Osteoblast (primary cell): Measurements from ENCODE around the gene CILP. TPM values are rescaled to one million over a fixed set of nuclear protein-coding genes. Genes with fewer than 3 reads are reported as not detected.
"Not testable (repeated sequence)": the region's sequence is repeated elsewhere in the genome, so short reads cannot be mapped to it uniquely, and the experiment has no call there.

Experiments
- DNase-seq: peaks from one replicate; pipeline ENCODE4 v3.0.0; 2011; ENCODE audit warnings: low spot score, mixed read lengths; ENCODE audit not compliant: insufficient read length; ENCODE audit errors: missing footprints
- H2AFZ ChIP-seq: 2 replicates; pipeline ENCODE4 v1.6.0; 2011; ENCODE audit warnings: mild to moderate bottlenecking, low read length
- H3K27ac ChIP-seq: 2 replicates; pipeline ENCODE4 v1.5.1; 2011; ENCODE audit warnings: mild to moderate bottlenecking, low read depth, low read length, moderate library complexity
- H3K27me3 ChIP-seq: 2 replicates; pipeline ENCODE4 v1.6.0; 2012; ENCODE audit warnings: mild to moderate bottlenecking, control low read depth, inconsistent platforms, low read length, moderate library complexity; ENCODE audit not compliant: insufficient read depth
- H3K36me3 ChIP-seq: 2 replicates; pipeline ENCODE4 v1.5.1; 2011; ENCODE audit warnings: mild to moderate bottlenecking, low read length, control low read depth, moderate library complexity; ENCODE audit not compliant: insufficient read depth
- H3K4me1 ChIP-seq: 2 replicates; pipeline ENCODE4 v1.5.1; 2011; ENCODE audit warnings: mild to moderate bottlenecking, low read length, control low read depth, moderate library complexity; ENCODE audit not compliant: insufficient read depth
- H3K4me2 ChIP-seq: 2 replicates; pipeline ENCODE4 v1.6.0; 2011; ENCODE audit warnings: mild to moderate bottlenecking, low read length; ENCODE audit not compliant: insufficient read depth
- H3K4me3 ChIP-seq: fragments of 200-600 bp; sonication (generic); 3 replicates; pipeline ENCODE4 v1.5.1; 2012; ENCODE audit warnings: mild to moderate bottlenecking, low read length, inconsistent platforms; ENCODE audit not compliant: insufficient read depth
- H3K79me2 ChIP-seq: 2 replicates; pipeline ENCODE4 v1.6.0; 2012; ENCODE audit warnings: mild to moderate bottlenecking, low read length, control low read depth, inconsistent platforms; ENCODE audit not compliant: insufficient read depth
- H3K9me3 ChIP-seq: 2 replicates; pipeline ENCODE4 v1.5.1; 2011; ENCODE audit warnings: low read depth, low read length, control low read depth
- H4K20me1 ChIP-seq: 2 replicates; pipeline ENCODE4 v1.6.0; 2012; ENCODE audit warnings: mild to moderate bottlenecking, low read length, control low read depth; ENCODE audit not compliant: insufficient read depth
- CTCF ChIP-seq: IDR thresholded peaks from 2 replicates; pipeline ENCODE4 v1.5.1; 2011; ENCODE audit warnings: mild to moderate bottlenecking, low read depth, low read length, moderate library complexity; ENCODE audit errors: extremely low read depth
- total RNA-seq: library from RNA; depleted of rRNA; stranded (reverse); fragments of >200 nt; gene quantifications from 2 replicates; pipeline ENCODE4 v1.2.3, GENCODE V29; 2012

Gene CILP
- total RNA-seq, 1 donor, result under 0.01 TPM

GRCh38 chr15:65184868-65185717 is 26.2 kb downstream of the CILP start, which contains the start of gene CLPX:
Gene CLPX, minus strand, starts transcription at chr15:65185342. Its CDS starts 189 bp downstream, at chr15:65185153.
- peak within 1 kb of the TSS; percentile 69 for H3K27ac ChIP-seq
- no peak for TF ChIP-seq CTCF
- peaks cover under 1% of the 10 kb centered on the region for H3K36me3 ChIP-seq
- H2AFZ ChIP-seq, result peak within 1 kb of the TSS; percentile 95
- H3K4me1 ChIP-seq, result peaks cover 3% of the 10 kb centered on the region
- H3K27me3 ChIP-seq, result no peaks in the 10 kb centered on the region
- peak; percentile 96 for DNase-seq
- H3K4me3 ChIP-seq, result peak within 1 kb of the TSS; percentile 91
- peaks cover 24% of the 10 kb centered on the region for H4K20me1 ChIP-seq
- peak within 1 kb of the TSS; percentile 85 for H3K4me2 ChIP-seq
- H3K9me3 ChIP-seq, result no peaks in the 10 kb centered on the region
- H3K79me2 ChIP-seq, result peaks cover 51% of the 10 kb centered on the region

GRCh38 chr15:65184305-65184867 is 26.9 kb downstream of the CILP start:
- peaks cover 58% of the 10 kb centered on the region for H3K79me2 ChIP-seq
- H3K36me3 ChIP-seq, result peaks cover 7% of the 10 kb centered on the region
- peak; percentile 80 for DNase-seq
- H3K4me2 ChIP-seq, result peak overlapping the region; percentile 85
- no peak for TF ChIP-seq CTCF
- peak overlapping the region; percentile 69 for H3K27ac ChIP-seq
- peaks cover 29% of the 10 kb centered on the region for H4K20me1 ChIP-seq
- H3K9me3 ChIP-seq, result no peaks in the 10 kb centered on the region
- peaks cover 3% of the 10 kb centered on the region for H3K4me1 ChIP-seq
- peak overlapping the region; percentile 91 for H3K4me3 ChIP-seq
- H2AFZ ChIP-seq, result peak overlapping the region; percentile 87
- H3K27me3 ChIP-seq, result no peaks in the 10 kb centered on the region

- DNase-seq, result peak; percentile 46
- TF ChIP-seq CTCF, result no peak
- peak overlapping the region; percentile 87 for H2AFZ ChIP-seq
Observed at GRCh38 chr15:65183865-65184159, 27.5 kb downstream of the CILP start.

GRCh38 chr15:65182538-65182937 is 28.7 kb downstream of the CILP start:
- no peak overlapping the region for H3K27ac ChIP-seq
- no peaks in the 10 kb centered on the region for H3K9me3 ChIP-seq
- peaks cover 34% of the 10 kb centered on the region for H4K20me1 ChIP-seq
- H3K4me2 ChIP-seq, result peak overlapping the region; percentile 6
- H2AFZ ChIP-seq, result no peak overlapping the region
- peaks cover 3% of the 10 kb centered on the region for H3K4me1 ChIP-seq
- no peak overlapping the region for H3K4me3 ChIP-seq
- no peak for DNase-seq
- no peaks in the 10 kb centered on the region for H3K27me3 ChIP-seq
- peaks cover 25% of the 10 kb centered on the region for H3K36me3 ChIP-seq
- H3K79me2 ChIP-seq, result peaks cover 69% of the 10 kb centered on the region
- TF ChIP-seq CTCF, result no peak

More at GRCh38 chr15:65183865-65184159, 27.5 kb downstream of the CILP start:
- peaks cover 3% of the 10 kb centered on the region for H3K4me1 ChIP-seq
- H3K27me3 ChIP-seq, result no peaks in the 10 kb centered on the region
- peak overlapping the region; percentile 85 for H3K4me2 ChIP-seq
- H3K36me3 ChIP-seq, result peaks cover 12% of the 10 kb centered on the region
- H3K27ac ChIP-seq, result peak overlapping the region; percentile 69
- H3K79me2 ChIP-seq, result peaks cover 62% of the 10 kb centered on the region
- H3K4me3 ChIP-seq, result peak overlapping the region; percentile 91
- H3K9me3 ChIP-seq, result no peaks in the 10 kb centered on the region
- peaks cover 29% of the 10 kb centered on the region for H4K20me1 ChIP-seq

GRCh38 chr15:65181582-65182353 is 29.5 kb downstream of the CILP start:
- H3K4me2 ChIP-seq, DNase-seq, H3K27me3 ChIP-seq, H3K27ac ChIP-seq, H3K4me3 ChIP-seq, H3K4me1 ChIP-seq, H3K9me3 ChIP-seq, H2AFZ ChIP-seq: not testable (repeated sequence)
- H3K79me2 ChIP-seq, result peaks cover 74% of the 10 kb centered on the region
- H4K20me1 ChIP-seq, result peaks cover 34% of the 10 kb centered on the region
- peaks cover 32% of the 10 kb centered on the region for H3K36me3 ChIP-seq
